H9 (cell line): Measurements from ENCODE around the gene ADGRG1. TPM values are rescaled to one million over a fixed set of nuclear protein-coding genes. Genes with fewer than 3 reads are reported as not detected.

ENCODE experiments used
- DNase-seq: peaks from one replicate; pipeline ENCODE4 v3.0.0-alpha.2; 2017
- H2AFZ ChIP-seq: one replicate; pipeline ENCODE4 v1.6.1; 2013; ENCODE audit warnings: mild to moderate bottlenecking, low read length, control low read depth, moderate library complexity
- H2AK5ac ChIP-seq: 2 replicates; pipeline ENCODE4 v1.6.1; 2013; ENCODE audit warnings: low read length, control low read depth, mixed read lengths; ENCODE audit not compliant: insufficient read length
- H2BK120ac ChIP-seq: one replicate; pipeline ENCODE4 v1.6.1; 2013; ENCODE audit warnings: low read depth, mild to moderate bottlenecking, low read length, control low read depth, inconsistent platforms; ENCODE audit not compliant: poor library complexity, severe bottlenecking
- H2BK12ac ChIP-seq: 2 replicates; pipeline ENCODE4 v1.6.1; 2013; ENCODE audit warnings: low read length, control low read depth, mixed read lengths, low read depth; ENCODE audit not compliant: insufficient read length
- H2BK15ac ChIP-seq: 2 replicates; pipeline ENCODE4 v1.6.1; 2013; ENCODE audit warnings: low read depth, low read length, control low read depth
- H2BK20ac ChIP-seq: one replicate; pipeline ENCODE4 v1.6.1; 2013; ENCODE audit warnings: low read depth, mild to moderate bottlenecking, low read length, control low read depth, inconsistent platforms; ENCODE audit not compliant: poor library complexity, severe bottlenecking
- H2BK5ac ChIP-seq: 2 replicates; pipeline ENCODE4 v1.6.1; 2013; ENCODE audit warnings: low read length, control low read depth, mixed read lengths; ENCODE audit not compliant: insufficient read length
- H3K14ac ChIP-seq: 2 replicates; pipeline ENCODE4 v1.6.1; 2013; ENCODE audit warnings: low read length, control low read depth; ENCODE audit not compliant: insufficient read depth
- H3K18ac ChIP-seq: 2 replicates; pipeline ENCODE4 v1.6.1; 2013; ENCODE audit warnings: low read depth, mild to moderate bottlenecking, mixed read lengths, low read length, control low read depth; ENCODE audit not compliant: insufficient read length
- H3K23ac ChIP-seq: 2 replicates; pipeline ENCODE4 v1.6.1; 2013; ENCODE audit warnings: low read length, control low read depth, mixed read lengths, low read depth; ENCODE audit not compliant: insufficient read length
- H3K23me2 ChIP-seq: 2 replicates; pipeline ENCODE4 v1.6.1; 2013; ENCODE audit warnings: low read depth, mild to moderate bottlenecking, mixed read lengths, low read length, control low read depth; ENCODE audit not compliant: insufficient read length, poor library complexity, severe bottlenecking
- H3K27ac ChIP-seq: 2 replicates; pipeline ENCODE4 v1.5.1; 2013; ENCODE audit warnings: low read length, control low read depth, mixed read lengths, low read depth; ENCODE audit not compliant: insufficient read length
- H3K27me3 ChIP-seq: 2 replicates; pipeline ENCODE4 v1.6.1; 2013; ENCODE audit warnings: low read length, control low read depth, inconsistent platforms; ENCODE audit not compliant: insufficient read depth
- H3K4ac ChIP-seq: 2 replicates; pipeline ENCODE4 v1.6.1; 2013; ENCODE audit warnings: low read depth, mild to moderate bottlenecking, control low read depth, inconsistent platforms, low read length, moderate library complexity
- H3K4me1 ChIP-seq: 2 replicates; pipeline ENCODE4 v1.6.1; 2013; ENCODE audit warnings: low read length, control low read depth, inconsistent platforms; ENCODE audit not compliant: insufficient read depth
- H3K4me2 ChIP-seq: 2 replicates; pipeline ENCODE4 v1.6.1; 2013; ENCODE audit warnings: low read length, control low read depth, mixed read lengths; ENCODE audit not compliant: insufficient read length, insufficient read depth
- H3K56ac ChIP-seq: 2 replicates; pipeline ENCODE4 v1.6.1; 2013; ENCODE audit warnings: low read depth, mild to moderate bottlenecking, mixed read lengths, low read length, control low read depth; ENCODE audit not compliant: insufficient read length
- H3K79me1 ChIP-seq: 2 replicates; pipeline ENCODE4 v1.6.1; 2013; ENCODE audit warnings: low read depth, mild to moderate bottlenecking, moderate library complexity, low read length, control low read depth, inconsistent platforms; ENCODE audit not compliant: insufficient read depth, poor library complexity, severe bottlenecking
- H3K79me2 ChIP-seq: 2 replicates; pipeline ENCODE4 v1.6.1; 2013; ENCODE audit warnings: low read length, control low read depth, inconsistent platforms; ENCODE audit not compliant: insufficient read depth
- H3K9ac ChIP-seq: 2 replicates; pipeline ENCODE4 v1.6.1; 2013; ENCODE audit warnings: low read length, control low read depth, mixed read lengths; ENCODE audit not compliant: insufficient read length; ENCODE audit errors: extremely low read depth
- H3K9me3 ChIP-seq: one replicate; pipeline ENCODE4 v1.6.1; 2013; ENCODE audit warnings: low read depth, low read length, inconsistent platforms; ENCODE audit not compliant: control insufficient read depth
- H3T11ph ChIP-seq: one replicate; pipeline ENCODE4 v1.6.1; 2013; ENCODE audit warnings: mild to moderate bottlenecking, low read length, control low read depth, inconsistent platforms
- H4K20me1 ChIP-seq: one replicate; pipeline ENCODE4 v1.6.1; 2013; ENCODE audit not compliant: control insufficient read depth, insufficient read length, insufficient read depth
- H4K5ac ChIP-seq: 2 replicates; pipeline ENCODE4 v1.6.1; 2013; ENCODE audit warnings: low read depth, mild to moderate bottlenecking, mixed read lengths, low read length, control low read depth; ENCODE audit not compliant: insufficient read length
- H4K8ac ChIP-seq: replicated peaks from 2 replicates; pipeline ENCODE4 v1.6.1; 2013; ENCODE audit warnings: low read length, control low read depth, mixed read lengths, low read depth; ENCODE audit not compliant: insufficient read length
- H4K91ac ChIP-seq: 2 replicates; pipeline ENCODE4 v1.6.1; 2013; ENCODE audit warnings: low read depth, mild to moderate bottlenecking, moderate library complexity, mixed read lengths, low read length, control low read depth; ENCODE audit not compliant: insufficient read length
- H3K27ac Mint-ChIP-seq, 3 experiments: 2 replicates in 2 of 3; 3 replicates in 1 of 3; pipeline ENCODE4 v1.8.0; 2020 to 2021; ENCODE audit warnings: mixed read lengths in 3 of 3, mild to moderate bottlenecking in 1 of 3, moderate library complexity in 1 of 3
- H3K27me3 Mint-ChIP-seq: 2 replicates; pipeline ENCODE4 v1.8.0; 2021; ENCODE audit warnings: low read depth, mild to moderate bottlenecking, moderate library complexity, mixed read lengths
- H3K36me3 Mint-ChIP-seq, 3 experiments: 2 replicates in 2 of 3; 3 replicates in 1 of 3; pipeline ENCODE4 v1.8.0; 2020 to 2021; ENCODE audit warnings: low read depth in 3 of 3, mixed read lengths in 3 of 3; ENCODE audit not compliant: insufficient read depth in 1 of 3
- H3K4me1 Mint-ChIP-seq, 2 experiments: 2 replicates each; pipeline ENCODE4 v1.8.0; 2020; ENCODE audit warnings: mixed read lengths in 2 of 2
- H3K4me3 Mint-ChIP-seq, 2 experiments: 2 replicates in 1 of 2; 3 replicates in 1 of 2; pipeline ENCODE4 v1.8.0; 2020 to 2021; ENCODE audit warnings: mild to moderate bottlenecking in 2 of 2, mixed read lengths in 2 of 2, moderate library complexity in 1 of 2
- H3K9me3 Mint-ChIP-seq, 2 experiments: 2 replicates in 1 of 2; 3 replicates in 1 of 2; pipeline ENCODE4 v1.8.0; 2020; ENCODE audit warnings: mild to moderate bottlenecking in 2 of 2, mixed read lengths in 2 of 2, moderate library complexity in 1 of 2
- WGBS: extraction: QIAGEN DNeasy Blood & Tissue Kit; methylation state at CpG from one replicate; pipeline ENCODE4 v1.1.7; 2013; ENCODE audit warnings: missing lambda C conversion rate, low lambda C conversion rate, mixed read lengths; ENCODE audit not compliant: insufficient read length; ENCODE audit errors: extremely low coverage; 5-methylcytosine and 5-hydroxymethylcytosine counted together
- total RNA-seq: library from RNA; stranded (reverse); gene quantifications from 2 replicates; pipeline ENCODE4 v1.2.1, GENCODE V29; 2021
- TF ChIP-seq, protein P1 (sequence below): fragments of 200-600 bp; sonication (generic); conservative IDR thresholded peaks from 3 replicates; pipeline ENCODE4 v1.8.0; 2021; ENCODE audit warnings: antibody characterized with exemption, mild to moderate bottlenecking

The ADGRG1 gene
- total RNA-seq, 1 experiment from 2014 or later = 1.1 TPM

DNA sequence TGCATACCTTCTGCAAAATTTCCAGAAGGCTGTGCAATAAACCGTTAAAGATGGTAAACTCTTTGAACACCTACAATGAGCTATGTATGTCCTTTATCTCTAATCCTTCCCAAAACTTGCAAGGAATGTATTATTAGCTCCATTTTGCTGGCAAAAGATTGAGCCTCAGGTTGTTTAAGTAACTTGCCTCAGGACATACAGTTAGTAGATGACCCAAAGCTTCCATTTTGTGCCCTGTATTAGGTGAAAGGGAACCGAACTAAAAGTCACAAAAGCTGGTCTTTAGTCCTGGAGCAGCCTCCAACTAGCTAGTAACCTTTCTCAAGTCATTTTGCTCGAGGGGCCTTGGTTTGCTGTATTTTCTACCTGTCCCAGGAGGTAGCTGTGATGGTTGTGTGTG is 44.0 kb downstream of the ADGRG1 start:
- Histone ChIP-seq H3K18ac (no peak overlapping the region), H3K23ac (no peak overlapping the region), H2BK20ac (no peak overlapping the region), H3K14ac (no peak overlapping the region), H3K4me2 (no peak overlapping the region), H3K23me2 (no peaks in the 10 kb centered on the region), H3K27ac (no peak overlapping the region), H2AFZ (no peak overlapping the region), H4K8ac (no peak overlapping the region), H4K20me1 (no peaks in the 10 kb centered on the region), H3K27me3 (no peaks in the 10 kb centered on the region), H3K9me3 (no peaks in the 10 kb centered on the region), H3K79me2 (no peaks in the 10 kb centered on the region), H3K9ac (no peak overlapping the region), H2BK5ac (no peak overlapping the region), H2AK5ac (no peak overlapping the region), H3K4ac (no peak overlapping the region), H2BK15ac (no peak overlapping the region), H3K79me1 (no peaks in the 10 kb centered on the region), H4K5ac (no peak overlapping the region), H2BK120ac (no peak overlapping the region), H2BK12ac (no peak overlapping the region), H3K56ac (no peak overlapping the region), H3T11ph (no peak overlapping the region), H4K91ac (no peak overlapping the region), H3K4me1 (peaks cover 4% of the 10 kb centered on the region; the same call in 1 of the 2 replicates)
- H3K4me3 Mint-ChIP-seq = no peak overlapping the region
- WGBS = no CpG with 5 or more reads among the region's 3 CpGs
- TF ChIP-seq, protein P1, sequence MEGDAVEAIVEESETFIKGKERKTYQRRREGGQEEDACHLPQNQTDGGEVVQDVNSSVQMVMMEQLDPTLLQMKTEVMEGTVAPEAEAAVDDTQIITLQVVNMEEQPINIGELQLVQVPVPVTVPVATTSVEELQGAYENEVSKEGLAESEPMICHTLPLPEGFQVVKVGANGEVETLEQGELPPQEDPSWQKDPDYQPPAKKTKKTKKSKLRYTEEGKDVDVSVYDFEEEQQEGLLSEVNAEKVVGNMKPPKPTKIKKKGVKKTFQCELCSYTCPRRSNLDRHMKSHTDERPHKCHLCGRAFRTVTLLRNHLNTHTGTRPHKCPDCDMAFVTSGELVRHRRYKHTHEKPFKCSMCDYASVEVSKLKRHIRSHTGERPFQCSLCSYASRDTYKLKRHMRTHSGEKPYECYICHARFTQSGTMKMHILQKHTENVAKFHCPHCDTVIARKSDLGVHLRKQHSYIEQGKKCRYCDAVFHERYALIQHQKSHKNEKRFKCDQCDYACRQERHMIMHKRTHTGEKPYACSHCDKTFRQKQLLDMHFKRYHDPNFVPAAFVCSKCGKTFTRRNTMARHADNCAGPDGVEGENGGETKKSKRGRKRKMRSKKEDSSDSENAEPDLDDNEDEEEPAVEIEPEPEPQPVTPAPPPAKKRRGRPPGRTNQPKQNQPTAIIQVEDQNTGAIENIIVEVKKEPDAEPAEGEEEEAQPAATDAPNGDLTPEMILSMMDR = no peak
- H3K4me1 Mint-ChIP-seq = peaks cover 0 to 20% of the 10 kb centered on the region in 2 experiments; a peak in 3 of 4 replicates
- no peaks in the 10 kb centered on the region; a peak in 1 of 7 replicates for H3K36me3 Mint-ChIP-seq
- H3K27ac Mint-ChIP-seq = no peak overlapping the region
- DNase-seq = no peak
- H3K27me3 Mint-ChIP-seq = peaks cover 19% of the 10 kb centered on the region
- no peaks in the 10 kb centered on the region for H3K9me3 Mint-ChIP-seq
